ENCODE data around the gene ANO8. TPM values are rescaled to one million over a fixed set of nuclear protein-coding genes. Genes with fewer than 3 reads are reported as not detected.
A peak's percentile ranks its signal among the peaks of the same experiment; 100 is the strongest.

Gene ANO8
- total RNA-seq, 1 experiment from 2014 or later = 21.9 TPM

DNA sequence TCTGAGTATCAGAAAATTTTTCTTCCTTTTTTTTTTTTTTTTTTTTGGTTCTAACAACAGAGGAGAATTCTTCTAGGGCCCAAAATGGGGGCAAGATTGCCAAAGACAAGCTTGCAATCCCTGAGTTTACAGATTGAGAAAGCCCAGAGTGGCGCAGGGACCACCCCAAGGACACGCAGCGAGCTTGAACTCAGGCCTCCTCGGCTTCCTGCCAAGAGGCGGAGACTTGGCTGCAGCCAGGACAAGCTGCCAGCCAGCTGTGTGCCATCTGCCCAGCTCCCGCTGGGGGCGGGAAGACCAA is 29.5 kb downstream of the ANO8 start:
- Mint-ChIP-seq H3K9me3 (no peaks in the 10 kb centered on the region), H3K4me1 (peaks cover 25 to 40% of the 10 kb centered on the region in 2 experiments), H3K27me3 (ENCODE audit: low read depth) (no peaks in the 10 kb centered on the region; the same call in 1 of the 2 replicates), H3K36me3 (ENCODE audit: insufficient read depth in 1 of 3, low read depth in 3 of 3) (peaks cover 3 to 11% (median 7%) of the 10 kb centered on the region in 3 experiments; a peak in 6 of 7 replicates), H3K27ac (peak overlapping the region; percentile 7 to 41 (median 27); a peak in 3 of 7 replicates), H3K4me3 (peak overlapping the region; percentile 1 to 97; a peak in 4 of 5 replicates)
- no peak overlapping the region for H4K91ac ChIP-seq (ENCODE audit: insufficient read length, low read depth, low read length)
- H4K8ac ChIP-seq (replicated peaks; ENCODE audit: insufficient read length, low read depth, low read length) = no peak overlapping the region
- H3K4ac ChIP-seq (ENCODE audit: low read depth, low read length) = no peak overlapping the region
- H4K20me1 ChIP-seq (ENCODE audit: control insufficient read depth, insufficient read depth, insufficient read length) = no peaks in the 10 kb centered on the region
- H2BK20ac ChIP-seq (ENCODE audit: low read depth, low read length, poor library complexity, severe bottlenecking) = no peak overlapping the region
- no peaks in the 10 kb centered on the region for H3K27me3 ChIP-seq (ENCODE audit: insufficient read depth, low read length)
- H2BK15ac ChIP-seq (ENCODE audit: low read depth, low read length) = no peak overlapping the region
- no peaks in the 10 kb centered on the region for H3K9me3 ChIP-seq (ENCODE audit: control insufficient read depth, low read depth, low read length)
- no peak overlapping the region for H3K56ac ChIP-seq (ENCODE audit: insufficient read length, low read depth, low read length)
- DNase-seq = no peak
- no peaks in the 10 kb centered on the region for H3K79me1 ChIP-seq (ENCODE audit: insufficient read depth, low read depth, low read length, poor library complexity, severe bottlenecking)
- H3K14ac ChIP-seq (ENCODE audit: insufficient read depth, low read length) = no peak overlapping the region
- peaks cover 3% of the 10 kb centered on the region; the same call in 1 of the 2 replicates for H3K4me1 ChIP-seq (ENCODE audit: insufficient read depth, low read length)
- H2BK5ac ChIP-seq (ENCODE audit: insufficient read length, low read length) = no peak overlapping the region
- H3K23ac ChIP-seq (ENCODE audit: insufficient read length, low read depth, low read length) = no peak overlapping the region
- no peak overlapping the region for H2BK12ac ChIP-seq (ENCODE audit: insufficient read length, low read depth, low read length)
- H3K23me2 ChIP-seq (ENCODE audit: insufficient read length, low read depth, low read length, poor library complexity, severe bottlenecking) = peaks cover 8% of the 10 kb centered on the region
- TF ChIP-seq, protein P1, sequence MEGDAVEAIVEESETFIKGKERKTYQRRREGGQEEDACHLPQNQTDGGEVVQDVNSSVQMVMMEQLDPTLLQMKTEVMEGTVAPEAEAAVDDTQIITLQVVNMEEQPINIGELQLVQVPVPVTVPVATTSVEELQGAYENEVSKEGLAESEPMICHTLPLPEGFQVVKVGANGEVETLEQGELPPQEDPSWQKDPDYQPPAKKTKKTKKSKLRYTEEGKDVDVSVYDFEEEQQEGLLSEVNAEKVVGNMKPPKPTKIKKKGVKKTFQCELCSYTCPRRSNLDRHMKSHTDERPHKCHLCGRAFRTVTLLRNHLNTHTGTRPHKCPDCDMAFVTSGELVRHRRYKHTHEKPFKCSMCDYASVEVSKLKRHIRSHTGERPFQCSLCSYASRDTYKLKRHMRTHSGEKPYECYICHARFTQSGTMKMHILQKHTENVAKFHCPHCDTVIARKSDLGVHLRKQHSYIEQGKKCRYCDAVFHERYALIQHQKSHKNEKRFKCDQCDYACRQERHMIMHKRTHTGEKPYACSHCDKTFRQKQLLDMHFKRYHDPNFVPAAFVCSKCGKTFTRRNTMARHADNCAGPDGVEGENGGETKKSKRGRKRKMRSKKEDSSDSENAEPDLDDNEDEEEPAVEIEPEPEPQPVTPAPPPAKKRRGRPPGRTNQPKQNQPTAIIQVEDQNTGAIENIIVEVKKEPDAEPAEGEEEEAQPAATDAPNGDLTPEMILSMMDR (conservative IDR thresholded peaks at IDR 0.05) = no peak
- no peaks in the 10 kb centered on the region for H3K79me2 ChIP-seq (ENCODE audit: insufficient read depth, low read length)
- no CpG with 5 or more reads among the region's 7 CpGs for WGBS (ENCODE audit: extremely low coverage, insufficient read length, low lambda C conversion rate)
- H3K4me2 ChIP-seq (ENCODE audit: insufficient read depth, insufficient read length, low read length) = peak overlapping the region; percentile 27
- no peak overlapping the region for H2AK5ac ChIP-seq (ENCODE audit: insufficient read length, low read length)
- no peak overlapping the region for H2BK120ac ChIP-seq (ENCODE audit: low read depth, low read length, poor library complexity, severe bottlenecking)
- no peak overlapping the region for H3T11ph ChIP-seq (ENCODE audit: low read length)
- no peak overlapping the region for H4K5ac ChIP-seq (ENCODE audit: insufficient read length, low read depth, low read length)
- H2AFZ ChIP-seq (ENCODE audit: low read length) = no peak overlapping the region
- no peak overlapping the region for H3K18ac ChIP-seq (ENCODE audit: insufficient read length, low read depth, low read length)
- H3K9ac ChIP-seq (ENCODE audit: extremely low read depth, insufficient read length, low read length) = no peak overlapping the region
- H3K27ac ChIP-seq (ENCODE audit: insufficient read length, low read depth, low read length) = no peak overlapping the region
